H1 (cell line): ENCODE data around the gene SGSM1. TPM values are rescaled to one million over a fixed set of nuclear protein-coding genes. Genes with fewer than 3 reads are reported as not detected.

Experiments used
- CTCF ChIA-PET: fragments of 300-600 bp; sonication (Branson Sonifier 250); formaldehyde crosslinking; loops from one replicate; lab custom pipeline; 2021; ENCODE audit not compliant: partially characterized antibody; lab: Charles Lee
- POLR2A ChIA-PET: fragments of 300-600 bp; sonication (Branson Sonifier 250); formaldehyde crosslinking; loops from one replicate; lab custom pipeline; 2021; ENCODE audit warnings: inconsistent platforms; ENCODE audit not compliant: partially characterized antibody; lab: Charles Lee
- DNase-seq, 2 experiments: peaks; one replicate each; pipeline versions ENCODE4 v3.0.0 to v3.0.0-alpha.2; 2010 to 2022; ENCODE audit warnings: low spot score in 2 of 2, low read depth in 1 of 2, mixed read lengths in 1 of 2
- FAIRE-seq: peaks from 2 replicates; lab custom pipeline; 2011; peaks lifted over from hg19 to GRCh38; lab: Jason Lieb, UNC
- H2AFZ ChIP-seq: 2 replicates; pipeline ENCODE4 v1.8.1; 2012; ENCODE audit warnings: low read length, inconsistent platforms
- H2AK5ac ChIP-seq: 2 replicates; pipeline ENCODE4 v1.6.1; 2013; ENCODE audit warnings: low read depth, low read length
- H2BK120ac ChIP-seq: replicated peaks from 2 replicates; pipeline ENCODE3; 2013; ENCODE audit warnings: low read depth, low read length, inconsistent platforms
- H2BK12ac ChIP-seq: 2 replicates; pipeline ENCODE4 v1.6.1; 2013; ENCODE audit warnings: low read depth, low read length
- H2BK15ac ChIP-seq: 2 replicates; pipeline ENCODE4 v1.6.1; 2013; ENCODE audit warnings: low read length
- H2BK20ac ChIP-seq: 2 replicates; pipeline ENCODE4 v1.6.1; 2013; ENCODE audit warnings: low read length
- H2BK5ac ChIP-seq: 2 replicates; pipeline ENCODE4 v1.6.1; 2013; ENCODE audit warnings: low read depth, low read length
- H3K14ac ChIP-seq: 2 replicates; pipeline ENCODE4 v1.6.1; 2013; ENCODE audit warnings: inconsistent platforms; ENCODE audit not compliant: insufficient read length
- H3K18ac ChIP-seq: 2 replicates; pipeline ENCODE4 v1.6.1; 2013; ENCODE audit warnings: low read length; ENCODE audit errors: extremely low read depth
- H3K23ac ChIP-seq: 2 replicates; pipeline ENCODE4 v1.6.1; 2013; ENCODE audit warnings: inconsistent platforms; ENCODE audit not compliant: insufficient read length
- H3K23me2 ChIP-seq: 2 replicates; pipeline ENCODE4 v1.6.1; 2013; ENCODE audit warnings: low read depth, low read length
- H3K27ac ChIP-seq: 2 replicates; pipeline ENCODE4 v1.6.1; 2011; ENCODE audit warnings: low read depth, low read length, inconsistent platforms
- H3K27me3 ChIP-seq, 4 experiments: replicated peaks in 1 of 4; 1 replicate in 1 of 4; 2 replicates in 3 of 4; pipeline versions ENCODE4 v1.6.1 to v1.8.1; 2011 to 2013; ENCODE audit warnings: low read length in 3 of 4, mild to moderate bottlenecking in 3 of 4, inconsistent platforms in 2 of 4, mixed read lengths in 2 of 4, moderate library complexity in 1 of 4; ENCODE audit not compliant: control insufficient read depth in 3 of 4, insufficient read depth in 3 of 4; ENCODE audit errors: extremely low read depth in 1 of 4
- H3K36me3 ChIP-seq, 4 experiments: 2 replicates each; pipeline versions ENCODE4 v1.6.1 to v1.8.1; 2011 to 2013; ENCODE audit warnings: mild to moderate bottlenecking in 4 of 4, low read length in 3 of 4, moderate library complexity in 2 of 4, control low read depth in 1 of 4, inconsistent platforms in 1 of 4; ENCODE audit not compliant: insufficient read depth in 4 of 4, control insufficient read depth in 2 of 4
- H3K4ac ChIP-seq: replicated peaks from 2 replicates; pipeline ENCODE3; 2013; ENCODE audit warnings: low read length, low read depth, mixed read lengths, inconsistent platforms; ENCODE audit not compliant: insufficient read length
- H3K4me1 ChIP-seq, 4 experiments: replicated peaks in 1 of 4; 1 replicate in 1 of 4; 2 replicates in 3 of 4; pipeline versions ENCODE4 v1.6.1 to v1.8.1; 2011 to 2013; ENCODE audit warnings: low read length in 3 of 4, inconsistent platforms in 2 of 4, mixed read lengths in 1 of 4; ENCODE audit not compliant: insufficient read depth in 4 of 4, control insufficient read depth in 3 of 4
- H3K4me2 ChIP-seq, 2 experiments: 2 replicates each; pipeline versions ENCODE4 v1.6.1 to v1.8.1; 2011 to 2013; ENCODE audit warnings: low read depth in 2 of 2, low read length in 2 of 2, control low read depth in 1 of 2, inconsistent platforms in 1 of 2, mild to moderate bottlenecking in 1 of 2; ENCODE audit not compliant: insufficient read depth in 1 of 2
- H3K4me3 ChIP-seq, 4 experiments: fragments of 200-600, 300-600 bp in 1 of 4; sonication (generic), shearing (Covaris generic), sonication (Bioruptor Twin) in 1 of 4; 2 replicates each; pipeline versions ENCODE4 v1.5.1 to v1.8.1; 2011 to 2016; ENCODE audit warnings: low read length in 4 of 4, low read depth in 3 of 4, control low read depth in 2 of 4, inconsistent platforms in 2 of 4, mild to moderate bottlenecking in 2 of 4, mixed read lengths in 1 of 4, moderate library complexity in 1 of 4; ENCODE audit not compliant: insufficient read depth in 2 of 4; ENCODE audit errors: extremely low read depth in 1 of 4
- H3K56ac ChIP-seq: replicated peaks from 2 replicates; pipeline ENCODE3; 2013; ENCODE audit warnings: low read depth, mild to moderate bottlenecking, mixed read lengths, low read length, inconsistent platforms; ENCODE audit not compliant: insufficient read length
- H3K79me1 ChIP-seq: 2 replicates; pipeline ENCODE4 v1.6.1; 2013; ENCODE audit warnings: low read depth, low read length, control low read depth
- H3K79me2 ChIP-seq, 2 experiments: 2 replicates each; pipeline versions ENCODE4 v1.6.1 to v1.8.1; 2012 to 2013; ENCODE audit warnings: low read length in 2 of 2, mild to moderate bottlenecking in 2 of 2, inconsistent platforms in 1 of 2; ENCODE audit not compliant: insufficient read depth in 2 of 2, control insufficient read depth in 1 of 2
- H3K9ac ChIP-seq, 4 experiments: replicated peaks in 1 of 4; 1 replicate in 1 of 4; 2 replicates in 3 of 4; pipeline versions ENCODE4 v1.6.1 to v1.8.1; 2011 to 2013; ENCODE audit warnings: low read depth in 3 of 4, low read length in 3 of 4, control low read depth in 2 of 4, mild to moderate bottlenecking in 2 of 4, moderate library complexity in 2 of 4, inconsistent platforms in 1 of 4; ENCODE audit errors: extremely low read depth in 1 of 4
- H3K9me3 ChIP-seq, 2 experiments: 2 replicates each; pipeline versions ENCODE4 v1.6.1 to v1.8.1; 2012 to 2013; ENCODE audit warnings: mild to moderate bottlenecking in 2 of 2, moderate library complexity in 2 of 2, control low read depth in 1 of 2, inconsistent platforms in 1 of 2, low read depth in 1 of 2, low read length in 1 of 2, mixed read lengths in 1 of 2; ENCODE audit not compliant: insufficient read depth in 2 of 2
- H4K20me1 ChIP-seq, 2 experiments: replicated peaks in 1 of 2; 2 replicates each; pipeline versions ENCODE3 to v1.8.1; 2011 to 2013; ENCODE audit warnings: inconsistent platforms in 2 of 2, low read length in 2 of 2, mild to moderate bottlenecking in 1 of 2; ENCODE audit not compliant: insufficient read depth in 2 of 2, control insufficient read depth in 1 of 2
- H4K5ac ChIP-seq: 2 replicates; pipeline ENCODE4 v1.6.1; 2013; ENCODE audit warnings: low read length, low read depth, mixed read lengths, inconsistent platforms; ENCODE audit not compliant: insufficient read length
- H4K8ac ChIP-seq: 2 replicates; pipeline ENCODE4 v1.8.0; 2013; ENCODE audit warnings: mild to moderate bottlenecking, moderate library complexity, low read length, inconsistent platforms; ENCODE audit not compliant: insufficient read depth; ENCODE audit errors: extremely low read depth
- H4K91ac ChIP-seq: replicated peaks from 2 replicates; pipeline ENCODE3; 2013; ENCODE audit warnings: low read length, mixed read lengths, inconsistent platforms; ENCODE audit not compliant: insufficient read length
- JUND ChIP-seq: IDR thresholded peaks from 2 replicates; pipeline ENCODE4 v1.6.1; 2011; ENCODE audit warnings: mild to moderate bottlenecking, improper control_type of control experiment, low read length
- KDM5A ChIP-seq: fragments of 200-600 bp; IDR thresholded peaks from 2 replicates; pipeline ENCODE4 v1.7.1; 2012; ENCODE audit warnings: mild to moderate bottlenecking, low read length, inconsistent platforms, mixed read lengths
- NANOG ChIP-seq: IDR thresholded peaks from 2 replicates; pipeline ENCODE4 v1.6.1; 2011; ENCODE audit warnings: low read length, low read depth, mild to moderate bottlenecking, inconsistent platforms; ENCODE audit not compliant: insufficient read depth, poor library complexity, severe bottlenecking
- POLR2AphosphoS5 ChIP-seq: IDR thresholded peaks from 2 replicates; pipeline ENCODE4 v1.6.1; 2011; ENCODE audit warnings: low read depth, low read length
- RNF2 ChIP-seq: fragments of 200-900, 300-1000 bp; sonication (generic); IDR thresholded peaks from 2 replicates; pipeline ENCODE4 v1.7.1; 2016; ENCODE audit warnings: borderline replicate concordance, low read depth, mild to moderate bottlenecking, antibody characterized with exemption, low read length; ENCODE audit not compliant: poor library complexity, severe bottlenecking; ENCODE audit errors: missing control alignments
- SAP30 ChIP-seq: fragments of 300-600 bp; sonication (generic); IDR thresholded peaks from 2 replicates; pipeline ENCODE4 v1.7.1; 2012; ENCODE audit warnings: low read length, moderate library complexity, mild to moderate bottlenecking, inconsistent platforms; ENCODE audit not compliant: insufficient read depth, insufficient replicate concordance
- SIN3A ChIP-seq, 2 experiments: IDR thresholded peaks in 1 of 2; conservative IDR thresholded peaks in 1 of 2; 2 replicates each; pipeline ENCODE4 v1.6.1; 2011 to 2012; ENCODE audit warnings: low read length in 2 of 2, improper control_type of control experiment in 1 of 2, low read depth in 1 of 2, mild to moderate bottlenecking in 1 of 2
- SP2 ChIP-seq: IDR thresholded peaks from 2 replicates; pipeline ENCODE4 v1.6.1; 2012; ENCODE audit warnings: mild to moderate bottlenecking, low read length, inconsistent platforms
- WGBS, 2 experiments: shearing (Covaris generic) in 1 of 2; methylation state at CpG; one replicate each; pipeline versions ENCODE4 v1.1.6 to v1.1.7; 2013 to 2015; ENCODE audit warnings: low lambda C conversion rate in 2 of 2, mixed read lengths in 2 of 2, inconsistent platforms in 1 of 2, low coverage in 1 of 2, missing lambda C conversion rate in 1 of 2; ENCODE audit not compliant: insufficient replicate concordance in 2 of 2, insufficient coverage in 1 of 2, insufficient read length in 1 of 2; ENCODE audit errors: extremely low coverage in 1 of 2, missing lambda C conversion rate in 1 of 2; 5-methylcytosine and 5-hydroxymethylcytosine counted together
- polyA plus RNA-seq, 7 experiments: library from polyadenylated mRNA; depleted of rRNA in 3 of 7; stranded (reverse) in 5 of 7; unstranded in 2 of 7; fragments of >200 nt in 5 of 7; fragments of 200-250 nt in 2 of 7; gene quantifications; 1 replicate in 5 of 7; 2 replicates in 1 of 7; 4 replicates in 1 of 7; pipeline versions ENCODE4 v1.2.1 to v1.2.3, GENCODE V29; 2011 to 2013; ENCODE audit warnings: missing spikeins in 2 of 7, mixed read lengths in 2 of 7
- total RNA-seq: library from RNA; stranded (reverse); fragmentation: NEBNext Ultra II Directional; extraction: Animal tissue kit (Norgen Biotek cat#: 25700); gene quantifications from 2 replicates; pipeline ENCODE4 v1.2.1, GENCODE V29; 2021
- TF ChIP-seq, protein P1 (sequence below), 3 experiments: IDR thresholded peaks; 1 replicate in 2 of 3; 2 replicates in 1 of 3; pipeline versions ENCODE4 v1.5.1 to v1.6.1; 2011; ENCODE audit warnings: low read length in 3 of 3, mild to moderate bottlenecking in 3 of 3, inconsistent platforms in 2 of 3, low read depth in 1 of 3, moderate library complexity in 1 of 3; ENCODE audit not compliant: insufficient read depth in 1 of 3; ENCODE audit errors: control extremely low read depth in 1 of 3

SGSM1 gene
- total and polyA plus RNA-seq, 2 of the 8 experiments (the other 6 are each of a cell fraction or from before 2014, with no cell fraction given) = 2.8 to 5.2 TPM

DNA sequence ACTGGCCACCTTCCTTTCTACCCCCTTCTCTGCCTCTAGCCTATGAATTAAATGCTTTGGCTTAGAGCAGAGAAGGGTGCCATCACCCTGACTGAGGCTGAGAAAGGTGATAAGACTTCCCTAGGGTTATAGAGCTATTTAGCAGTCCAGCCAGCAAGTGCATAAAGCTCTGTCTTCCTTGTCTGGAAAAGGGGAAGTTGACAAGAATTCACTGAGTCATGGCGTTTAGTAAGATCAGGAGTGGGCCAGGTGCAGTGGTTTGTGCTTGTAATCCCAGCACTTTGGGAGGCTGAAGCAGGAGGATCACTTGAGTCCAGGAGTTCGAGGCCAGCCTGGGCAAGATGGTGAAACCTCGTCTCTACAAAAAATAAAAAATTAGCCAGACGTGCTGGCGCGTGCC is 77.4 kb downstream of the SGSM1 start:
- ChIA-PET POLR2A (no interaction called here), CTCF (no interaction called here)

More for the DNA sequence above, 77.4 kb downstream of the SGSM1 start:
- Histone ChIP-seq H3K56ac (no peak overlapping the region), H2BK15ac (no peak overlapping the region), H2BK12ac (no peak overlapping the region), H3K18ac (no peak overlapping the region), H3K23ac (no peak overlapping the region), H2AFZ (no peak overlapping the region), H3K4ac (no peak overlapping the region), H3K36me3 (peaks cover 0 to 4% (median 0%) of the 10 kb centered on the region in 4 experiments; a peak in 1 of 8 replicates), H3K4me1 (no peaks in the 10 kb centered on the region), H3K9ac (no peak overlapping the region), H3K9me3 (no peaks in the 10 kb centered on the region), H3K79me2 (no peaks in the 10 kb centered on the region), H3K27me3 (no peaks in the 10 kb centered on the region), H2AK5ac (no peak overlapping the region), H4K8ac (no peak overlapping the region), H4K5ac (no peak overlapping the region), H3K27ac (no peak overlapping the region), H3K23me2 (no peaks in the 10 kb centered on the region), H3K4me3 (no peak overlapping the region), H4K91ac (no peak overlapping the region), H3K79me1 (no peaks in the 10 kb centered on the region), H3K14ac (no peak overlapping the region), H3K4me2 (no peak overlapping the region), H2BK120ac (no peak overlapping the region), H2BK5ac (no peak overlapping the region), H2BK20ac (no peak overlapping the region), H4K20me1 (no peaks in the 10 kb centered on the region)
- 91% methylated on average over 6 of the region's 6 CpGs; no CpG with 5 or more reads in 1 of the 2 experiments for WGBS, 2 experiments
- DNase-seq = no peak
- no peak for TF ChIP-seq NANOG
- TF ChIP-seq SIN3A (conservative IDR thresholded peaks at IDR 0.05 in 1 of 2, IDR thresholded peaks at IDR 0.05 in 1 of 2; ENCODE audit: low read depth in 1 of 2, low read length in 2 of 2) = no peak
- TF ChIP-seq RNF2 = no peak
- TF ChIP-seq JUND = no peak
- TF ChIP-seq POLR2AphosphoS5 = no peak
- no peak for TF ChIP-seq SAP30
- TF ChIP-seq KDM5A = no peak
- TF ChIP-seq, protein P1, sequence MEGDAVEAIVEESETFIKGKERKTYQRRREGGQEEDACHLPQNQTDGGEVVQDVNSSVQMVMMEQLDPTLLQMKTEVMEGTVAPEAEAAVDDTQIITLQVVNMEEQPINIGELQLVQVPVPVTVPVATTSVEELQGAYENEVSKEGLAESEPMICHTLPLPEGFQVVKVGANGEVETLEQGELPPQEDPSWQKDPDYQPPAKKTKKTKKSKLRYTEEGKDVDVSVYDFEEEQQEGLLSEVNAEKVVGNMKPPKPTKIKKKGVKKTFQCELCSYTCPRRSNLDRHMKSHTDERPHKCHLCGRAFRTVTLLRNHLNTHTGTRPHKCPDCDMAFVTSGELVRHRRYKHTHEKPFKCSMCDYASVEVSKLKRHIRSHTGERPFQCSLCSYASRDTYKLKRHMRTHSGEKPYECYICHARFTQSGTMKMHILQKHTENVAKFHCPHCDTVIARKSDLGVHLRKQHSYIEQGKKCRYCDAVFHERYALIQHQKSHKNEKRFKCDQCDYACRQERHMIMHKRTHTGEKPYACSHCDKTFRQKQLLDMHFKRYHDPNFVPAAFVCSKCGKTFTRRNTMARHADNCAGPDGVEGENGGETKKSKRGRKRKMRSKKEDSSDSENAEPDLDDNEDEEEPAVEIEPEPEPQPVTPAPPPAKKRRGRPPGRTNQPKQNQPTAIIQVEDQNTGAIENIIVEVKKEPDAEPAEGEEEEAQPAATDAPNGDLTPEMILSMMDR (IDR thresholded peaks at IDR 0.05; ENCODE audit: control extremely low read depth in 1 of 3, insufficient read depth in 1 of 3, low read depth in 1 of 3, low read length in 3 of 3) = no peak
- no peak for TF ChIP-seq SP2
- no peak for FAIRE-seq
